Epithelial cell of proximal tubule (primary cell): ENCODE data around the gene CTNNBL1. TPM values are rescaled to one million over a fixed set of nuclear protein-coding genes. Genes with fewer than 3 reads are reported as not detected.

Experiments
- DNase-seq: peaks from one replicate; pipeline ENCODE4 v3.0.0-alpha.2; 2011; ENCODE audit warnings: low read depth
- H3K4me3 ChIP-seq: 2 replicates; pipeline ENCODE4 v1.5.1; 2011; ENCODE audit warnings: low read depth, mild to moderate bottlenecking, low read length
- CTCF ChIP-seq: conservative IDR thresholded peaks from 2 replicates; pipeline ENCODE4 v1.5.1; 2012; ENCODE audit warnings: low read depth, mild to moderate bottlenecking, low read length
- total RNA-seq: library from RNA; depleted of rRNA; stranded (reverse); fragments of >200 nt; gene quantifications from 2 replicates; pipeline ENCODE4 v1.2.3, GENCODE V29; 2015

Gene CTNNBL1
- total RNA-seq, 1 donor from 2014 or later = 25.6 TPM

- DNase-seq = no peak
- no peak for TF ChIP-seq CTCF
- H3K4me3 ChIP-seq = no peak overlapping the region
These were observed 80.3 kb downstream of the CTNNBL1 start for GRCh38 chr20:37774156-37774555.

GRCh38 chr20:37775200-37775599 lies 81.4 kb downstream of the CTNNBL1 start:
- no peak for TF ChIP-seq CTCF
- H3K4me3 ChIP-seq = no peak overlapping the region
- DNase-seq = no peak

- no peak overlapping the region for H3K4me3 ChIP-seq
- no peak for DNase-seq
- TF ChIP-seq CTCF = no peak
These were observed 82.2 kb downstream of the CTNNBL1 start for GRCh38 chr20:37776049-37776448.

GRCh38 chr20:37776526-37776925 lies 82.7 kb downstream of the CTNNBL1 start:
- H3K4me3 ChIP-seq = no peak overlapping the region
- DNase-seq = no peak
- no peak for TF ChIP-seq CTCF

GRCh38 chr20:37777012-37777950 lies 83.5 kb downstream of the CTNNBL1 start:
- DNase-seq = no peak
- H3K4me3 ChIP-seq = no peak overlapping the region
- TF ChIP-seq CTCF = no peak

GRCh38 chr20:37777988-37778659 lies 84.3 kb downstream of the CTNNBL1 start:
- no peak overlapping the region for H3K4me3 ChIP-seq
- no peak for DNase-seq
- no peak for TF ChIP-seq CTCF
